GM21723 (cell line): ENCODE data around the gene LTBP4.
"Not testable (repeated sequence)": the region's sequence is repeated elsewhere in the genome, so short reads cannot be mapped to it uniquely, and the experiment has no call there.

Experiments
- ATAC-seq: cut with Tn5 transposase; IDR thresholded peaks from one replicate; pipeline ENCODE4 v1.9.1; 2021; ENCODE audit warnings: mild to moderate bottlenecking, moderate library complexity; ENCODE audit not compliant: unreplicated experiment

Gene LTBP4

GRCh38 chr19:40626918-40627317 lies 25.7 kb downstream of the LTBP4 start:
- no peak for ATAC-seq

- no peak for ATAC-seq
These were observed 26.5 kb downstream of the LTBP4 start for GRCh38 chr19:40627486-40628279.

- no peak for ATAC-seq
These were observed 28.2 kb downstream of the LTBP4 start for GRCh38 chr19:40629346-40629745.

GRCh38 chr19:40630571-40631160 lies 29.5 kb downstream of the LTBP4 start:
- ATAC-seq, result no peak

GRCh38 chr19:40632311-40633036 lies 31.3 kb downstream of the LTBP4 start:
- no peak for ATAC-seq

- no peak for ATAC-seq
These were observed 32.0 kb downstream of the LTBP4 start for GRCh38 chr19:40633207-40633606.

- no peak for ATAC-seq
These were observed 37.2 kb downstream of the LTBP4 start for GRCh38 chr19:40638327-40638726.

- ATAC-seq, result no peak
These were observed 38.4 kb downstream of the LTBP4 start for GRCh38 chr19:40639638-40639982.

- ATAC-seq, result no peak
These were observed 39.6 kb downstream of the LTBP4 start for GRCh38 chr19:40640744-40641143.

- no peak for ATAC-seq
These were observed 40.1 kb downstream of the LTBP4 start for GRCh38 chr19:40641281-40641680.

- ATAC-seq, result no peak
These were observed 41.0 kb downstream of the LTBP4 start for GRCh38 chr19:40642051-40642706.

- no peak for ATAC-seq
These were observed 41.7 kb downstream of the LTBP4 start for GRCh38 chr19:40642757-40643305.

- ATAC-seq, result no peak
These were observed 45.6 kb downstream of the LTBP4 start for GRCh38 chr19:40646743-40647254.

GRCh38 chr19:40649903-40650675 lies 48.9 kb downstream of the LTBP4 start:
- not testable (repeated sequence) for ATAC-seq

- ATAC-seq, result no peak
These were observed 49.7 kb downstream of the LTBP4 start for GRCh38 chr19:40650749-40651305.

GRCh38 chr19:40652303-40652702 lies 51.1 kb downstream of the LTBP4 start:
- not testable (repeated sequence) for ATAC-seq

GRCh38 chr19:40655684-40656083 lies 54.5 kb downstream of the LTBP4 start:
- ATAC-seq, result not testable (repeated sequence)

- no peak for ATAC-seq
These were observed 56.9 kb downstream of the LTBP4 start for GRCh38 chr19:40658031-40658430.

- ATAC-seq, result no peak
These were observed 57.9 kb downstream of the LTBP4 start for GRCh38 chr19:40659116-40659515.

- no peak for ATAC-seq
These were observed 58.4 kb downstream of the LTBP4 start for GRCh38 chr19:40659566-40659965.
